Left colon (tissue), 2 donors: ENCODE data around the gene ACOT7. TPM values are rescaled to one million over a fixed set of nuclear protein-coding genes. Genes with fewer than 3 reads are reported as not detected.
"Not testable (repeated sequence)": the region's sequence is repeated elsewhere in the genome, so short reads cannot be mapped to it uniquely, and the experiment has no call there.

Source experiments
- ATAC-seq: fragments of 200-7000 bp; cut with Tn5 transposase; one replicate; pipeline ENCODE4 v1.9.1; 2020; ENCODE audit warnings: mild to moderate bottlenecking, moderate library complexity
- DNase-seq, 2 donors: peaks; one replicate each; pipeline ENCODE4 v3.0.0-alpha.2; 2020
- intact Hi-C, 2 donors: fragments of 100-400 bp; cut with DNase I in 1 of 2; cut with micrococcal nuclease in 1 of 2; formaldehyde crosslinking; loops; one replicate each; pipeline versions ENCODE4 v1.11.2 to v1.14.0; 2022; cut with DNase I, micrococcal nuclease
- total RNA-seq, 2 donors: library from RNA; stranded (reverse); fragmentation: NEBNext Ultra II Directional; extraction: Animal tissue kit (Norgen Biotek cat#: 25700); gene quantifications; one replicate each; pipeline ENCODE4 v1.2.1, GENCODE V29; 2021
- donor health status: DM: no; HTN: no; CAD: no.
- donor health status: DM: yes; HTN: yes; CAD: no.

ACOT7 gene
- total RNA-seq, 2 donors from 2014 or later, result 50.4 to 58.0 TPM

- ATAC-seq (no peak), DNase-seq (no peak)
- intact Hi-C loops, result loop anchor here (10.0 kb wide), 2 partner anchors 155 to 165 kb away; partner anchors contain the start of gene HES3 (in 1 of the 2)
Observed at GRCh38 chr1:6409733-6410132, 16.2 kb upstream of the ACOT7 start.

DNA sequence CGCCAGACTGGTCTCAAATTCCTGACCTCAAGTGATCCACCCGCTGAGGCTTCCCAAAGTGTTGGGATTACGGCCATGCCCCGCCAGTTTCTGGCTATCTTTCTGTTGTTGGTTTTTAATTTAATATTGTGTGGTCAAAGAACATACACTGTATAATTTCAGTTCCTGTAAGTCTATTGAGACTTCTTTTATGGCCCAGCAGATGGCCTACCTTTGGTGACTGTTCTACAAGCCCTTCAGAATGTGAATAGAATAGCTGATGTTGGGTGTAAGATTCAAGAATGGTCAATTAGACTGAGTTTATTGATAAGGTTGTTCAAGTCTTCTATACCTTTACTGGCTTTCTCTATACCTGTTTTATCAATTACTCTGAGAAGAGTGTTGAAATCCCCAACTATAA is 15.5 kb upstream of the ACOT7 start:
- intact Hi-C loops, result loop anchor here (10.0 kb wide), 2 partner anchors 154 to 164 kb away; partner anchors contain the start of gene HES3 (in 1 of the 2)
- ATAC-seq (peak; percentile 53), DNase-seq (no peak)

- DNase-seq (no peak), ATAC-seq (no peak)
- intact Hi-C loops, result loop anchor here (10.0 kb wide), 2 partner anchors 153 to 163 kb away; partner anchors contain the start of gene HES3 (in 1 of the 2)
Observed at GRCh38 chr1:6408023-6408422, 14.5 kb upstream of the ACOT7 start.

DNA sequence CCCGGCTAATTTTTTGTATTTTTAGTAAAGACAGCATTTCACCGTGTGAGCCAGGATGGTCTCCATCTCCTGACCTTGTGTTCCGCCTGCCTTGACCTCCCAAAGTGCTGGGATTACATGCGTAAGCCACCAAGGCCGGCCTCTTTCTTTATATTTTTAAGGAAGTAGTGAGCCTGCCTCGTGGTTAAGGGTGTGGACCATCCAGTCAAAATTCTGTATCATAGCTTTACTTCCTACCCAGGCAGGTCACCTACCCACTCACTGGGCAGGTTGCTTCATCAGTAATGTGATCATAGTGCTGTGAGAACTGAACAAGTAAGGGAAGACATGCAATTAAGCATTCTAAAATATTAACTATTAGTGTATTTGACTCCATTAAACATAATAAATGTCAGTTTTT is 8.1 kb upstream of the ACOT7 start:
- ATAC-seq, result peak; percentile 48
- intact Hi-C loops, result loop anchor here (5.0 to 10.0 kb wide), 3 partner anchors 39 to 157 kb away; partner anchors contain the start of gene HES3 (in 1 of the 2)

DNA sequence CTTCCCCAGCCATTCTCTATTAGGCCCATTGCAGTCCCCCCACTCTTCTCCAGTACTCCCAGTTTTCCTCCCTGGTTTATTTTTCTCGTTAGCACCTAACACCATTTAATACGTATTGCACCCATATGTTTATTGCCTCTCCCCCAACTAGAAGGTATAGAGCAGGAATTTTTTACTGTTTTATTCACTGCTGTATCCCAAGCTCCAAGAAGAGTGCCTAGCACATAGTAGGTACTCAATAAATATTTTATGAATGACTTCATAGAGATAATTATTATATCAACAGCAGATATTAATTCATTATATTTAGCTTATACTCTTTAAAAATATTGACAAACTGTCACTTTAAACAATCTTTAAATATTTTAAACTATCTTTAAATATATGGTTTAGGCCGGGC is 5.7 kb upstream of the ACOT7 start:
- DNase-seq (no peak), ATAC-seq (no peak)
- intact Hi-C loops, result loop anchor here in 1 of 2 donors (10.0 kb wide), 1 partner anchor 54 kb away; no protein-coding TSS in a partner anchor

More for the DNA sequence above, 8.1 kb upstream of the ACOT7 start:
- no peak for DNase-seq

GRCh38 chr1:6397844-6398441 is 4.4 kb upstream of the ACOT7 start:
- ATAC-seq, result no peak
- intact Hi-C loops, result loop anchor here in 1 of 2 donors (10.0 kb wide), 1 partner anchor 53 kb away; no protein-coding TSS in a partner anchor
- no peak for DNase-seq

DNA sequence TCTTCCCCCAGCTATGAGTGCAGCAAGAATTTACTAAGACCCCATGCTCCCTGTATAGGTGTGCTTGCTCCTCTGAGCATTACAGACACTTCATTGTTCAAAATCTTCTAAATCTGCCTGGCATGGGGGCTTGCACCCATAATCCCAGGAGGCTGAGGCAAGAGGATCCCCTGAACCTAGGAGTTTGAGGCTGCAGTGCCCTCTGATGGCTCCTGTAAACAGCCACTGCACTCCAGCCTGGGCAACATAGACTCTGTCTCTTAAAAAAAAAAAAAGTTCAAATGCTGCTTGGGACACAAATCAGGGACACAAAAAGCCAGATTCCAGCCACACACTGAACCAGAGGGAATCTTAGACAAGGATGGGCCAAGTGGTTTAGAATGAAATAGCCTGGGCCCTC is 3.4 kb upstream of the ACOT7 start:
- ATAC-seq (no peak), DNase-seq (no peak)
- intact Hi-C loops, result loop anchor here in 1 of 2 donors (10.0 kb wide), 1 partner anchor 52 kb away; no protein-coding TSS in a partner anchor

DNA sequence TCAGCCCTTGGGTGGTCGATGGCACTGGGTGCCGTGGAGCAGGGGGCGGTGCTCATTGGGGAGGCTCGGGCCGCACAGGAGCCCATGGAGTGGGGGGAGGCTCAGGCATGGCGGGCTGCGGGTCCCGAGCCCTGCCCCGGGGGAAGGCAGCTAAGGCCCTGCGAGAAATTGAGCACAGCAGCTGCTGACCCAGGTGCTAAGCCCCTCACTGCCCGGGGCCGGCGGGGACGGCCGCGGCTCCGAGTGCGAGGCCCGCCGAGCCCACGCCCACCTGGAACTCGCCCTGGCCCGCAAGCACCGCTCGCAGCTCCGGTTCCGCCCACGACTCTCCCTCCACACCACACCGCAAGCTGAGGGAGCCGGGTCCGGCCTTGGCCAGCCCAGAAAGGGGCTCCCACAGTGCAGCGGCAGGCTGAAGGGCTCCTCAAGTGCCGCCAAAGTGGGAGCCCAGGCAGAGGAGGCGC is 2.2 kb upstream of the ACOT7 start:
- not testable (repeated sequence) for ATAC-seq, DNase-seq
- intact Hi-C loops, result loop anchor here in 1 of 2 donors (10.0 kb wide), 1 partner anchor 51 kb away; no protein-coding TSS in a partner anchor

- ATAC-seq, DNase-seq: not testable (repeated sequence)
- intact Hi-C loops, result loop anchor here in 1 of 2 donors (10.0 kb wide), 1 partner anchor 50 kb away; no protein-coding TSS in a partner anchor
Observed at GRCh38 chr1:6395130-6395529, 1.6 kb upstream of the ACOT7 start.

GRCh38 chr1:6392809-6393399 is 663 bp downstream of the ACOT7 start:
- DNase-seq (no peak), ATAC-seq (peak; percentile 17)
- intact Hi-C loops, result loop anchor here in 1 of 2 donors (10.0 kb wide), 1 partner anchor 48 kb away; no protein-coding TSS in a partner anchor

- no peak for DNase-seq
- ATAC-seq, result peak; percentile 6
- intact Hi-C loops, result loop anchor here in 1 of 2 donors (10.0 kb wide), 1 partner anchor 47 kb away; no protein-coding TSS in a partner anchor
Observed at GRCh38 chr1:6391951-6392808, 1.4 kb downstream of the ACOT7 start.

DNA sequence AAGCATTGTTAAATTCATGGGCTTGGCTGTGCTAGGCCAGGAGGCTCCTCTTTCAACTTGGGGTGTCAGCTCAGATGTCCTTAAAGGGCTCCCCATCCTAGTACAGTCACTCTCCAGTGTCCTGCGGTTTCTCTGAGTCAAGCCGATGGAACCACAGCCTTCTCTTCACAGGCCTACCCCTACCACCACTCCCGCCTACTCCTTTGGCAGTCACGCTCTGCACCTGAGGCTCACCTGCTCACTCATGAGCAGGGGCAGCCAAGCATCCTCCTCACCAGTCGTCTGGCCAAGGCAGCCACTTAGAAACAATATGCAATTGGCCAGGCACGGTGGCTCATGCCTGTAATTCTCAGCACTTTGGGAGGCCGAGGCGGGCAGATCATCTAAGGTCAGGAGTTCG is 3.6 kb downstream of the ACOT7 start:
- no peak for DNase-seq
- ATAC-seq, result no peak
- intact Hi-C loops, result loop anchor here in 1 of 2 donors (10.0 kb wide), 1 partner anchor 45 kb away; no protein-coding TSS in a partner anchor

GRCh38 chr1:6386371-6386949 is 7.1 kb downstream of the ACOT7 start:
- ATAC-seq, result peak; percentile 31
- DNase-seq, result no peak
- intact Hi-C loops, result no loop called here

DNA sequence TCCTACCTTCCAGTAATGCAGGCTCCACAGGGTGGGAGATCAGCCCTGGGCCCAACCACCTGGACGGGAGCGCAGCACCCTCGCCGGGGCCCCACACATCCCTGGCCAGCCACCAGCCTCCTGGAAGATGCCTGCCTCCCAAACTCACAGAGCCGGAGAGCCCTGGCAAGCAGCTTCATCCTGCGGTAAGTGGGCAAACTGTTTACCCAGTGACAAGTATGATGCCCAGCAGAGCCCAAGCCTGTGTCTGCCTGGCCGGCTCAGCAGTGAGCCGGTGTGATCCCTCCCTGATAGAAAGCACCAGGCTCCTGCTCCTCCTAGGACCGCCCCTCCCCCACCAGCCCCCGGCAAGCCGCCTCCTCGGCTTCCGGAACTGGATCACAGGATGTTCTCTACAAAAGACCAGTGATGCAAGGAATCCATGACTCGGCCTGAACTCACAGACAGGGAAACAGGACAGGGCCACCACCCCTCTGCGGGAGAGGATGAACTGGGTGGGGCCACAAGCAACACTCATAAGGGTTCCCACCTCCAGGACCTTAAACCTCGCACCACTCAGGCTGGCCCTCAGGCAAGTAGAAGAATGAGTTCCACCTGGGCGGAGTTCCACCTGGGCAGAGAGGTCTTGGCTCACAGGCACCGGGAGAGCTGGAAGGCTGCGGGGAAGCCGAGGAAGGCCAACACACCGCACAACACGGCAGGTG is 7.9 kb downstream of the ACOT7 start:
- ATAC-seq (peak; percentile 77), DNase-seq (peak in 1 of 2 donors; percentile 66)
- intact Hi-C loops, result no loop called here

DNA sequence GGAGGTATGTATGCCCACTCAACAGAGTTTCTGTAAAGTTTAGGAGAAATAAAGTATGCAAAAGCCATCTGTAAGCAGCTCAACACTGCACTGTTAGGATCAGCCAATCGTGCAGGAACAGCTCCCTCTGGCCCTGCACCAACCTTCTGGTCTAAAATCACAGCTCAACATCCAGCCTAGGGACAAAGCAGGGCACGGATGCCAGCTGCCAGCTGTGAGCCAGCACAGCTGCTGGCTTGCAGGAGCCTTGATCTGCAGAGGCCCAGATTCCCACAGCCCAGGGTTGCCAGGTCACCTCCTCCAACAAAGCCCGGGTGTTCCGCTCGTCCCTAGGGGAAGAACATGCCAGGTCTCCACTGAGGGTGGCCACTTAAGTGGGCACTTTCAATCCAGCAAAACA is 8.6 kb downstream of the ACOT7 start:
- intact Hi-C loops, result no loop called here
- ATAC-seq (peak; percentile 22), DNase-seq (no peak)

GRCh38 chr1:6384135-6384534 is 9.4 kb downstream of the ACOT7 start:
- DNase-seq, result no peak
- intact Hi-C loops, result no loop called here
- no peak for ATAC-seq

- intact Hi-C loops, result no loop called here
- ATAC-seq (no peak), DNase-seq (no peak)
Observed at GRCh38 chr1:6380037-6380436, 13.5 kb downstream of the ACOT7 start.
